ENCODE results near the gene NOTUM. TPM values are rescaled to one million over a fixed set of nuclear protein-coding genes. Genes with fewer than 3 reads are reported as not detected.
A peak's percentile ranks its signal among the peaks of the same experiment; 100 is the strongest.
"Not testable (repeated sequence)": the region's sequence is repeated elsewhere in the genome, so short reads cannot be mapped to it uniquely, and the experiment has no call there.

NOTUM gene
- total RNA-seq, 4 donors from 2014 or later, result 0.83 TPM; not detected in 3

DNA sequence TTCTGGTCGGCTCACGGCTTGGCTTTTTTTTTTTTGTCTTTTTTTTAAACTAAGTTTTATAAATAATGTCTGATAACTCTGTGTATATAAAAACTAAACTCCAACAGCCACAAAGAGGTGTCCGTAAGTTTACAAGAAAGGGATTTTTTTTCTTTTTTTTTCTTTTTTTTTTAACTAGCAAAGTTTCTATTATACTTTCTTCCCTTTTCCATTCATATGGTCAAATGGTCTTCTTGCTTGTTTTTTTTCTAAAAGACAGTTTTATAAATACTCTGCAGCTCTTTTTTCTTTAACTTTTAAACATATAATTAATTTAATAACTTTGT, 39.5 kb downstream of the NOTUM start:
- no peak for DNase-seq (ENCODE audit: extremely low spot score)
- Histone ChIP-seq H3K27me3 (no peaks in the 10 kb centered on the region), H3K36me3 (peaks cover 8 to 40% (median 36%) of the 10 kb centered on the region in 4 donors), H3K4me3 (no peak overlapping the region), H3K4me1 (peaks cover 55 to 94% (median 84%) of the 10 kb centered on the region in 4 donors), H3K27ac (replicated peaks in 1 of 4) (no peak overlapping the region), H3K9me3 (no peaks in the 10 kb centered on the region)
- TF ChIP-seq EP300 (IDR thresholded peaks at IDR 0.05) (no peak), POLR2A (IDR thresholded peaks at IDR 0.05; ENCODE audit: low read depth) (no peak), CTCF (IDR thresholded peaks at IDR 0.05) (no peak), POLR2AphosphoS5 (IDR thresholded peaks at IDR 0.05) (no peak)
- intact Hi-C loops (cut with DNase I), result no loop called here
- WGBS, result 79% methylated on average over 3 of the region's 3 CpGs

- H3K4me3 ChIP-seq, result no peak overlapping the region
- no peak for TF ChIP-seq POLR2AphosphoS5 (IDR thresholded peaks at IDR 0.05)
- no peak for TF ChIP-seq EP300 (IDR thresholded peaks at IDR 0.05)
- no peak for TF ChIP-seq POLR2A (IDR thresholded peaks at IDR 0.05; ENCODE audit: low read depth)
- TF ChIP-seq CTCF (IDR thresholded peaks at IDR 0.05), result no peak
- no peak for DNase-seq (ENCODE audit: extremely low spot score)
- no peak overlapping the region for H3K27ac ChIP-seq (replicated peaks in 1 of 4)
- intact Hi-C loops (cut with DNase I), result no loop called here
- peaks cover 50 to 95% (median 84%) of the 10 kb centered on the region in 4 donors for H3K4me1 ChIP-seq
- H3K27me3 ChIP-seq, result no peaks in the 10 kb centered on the region
- peaks cover 8 to 43% (median 37%) of the 10 kb centered on the region in 4 donors for H3K36me3 ChIP-seq
- 83% methylated on average over 31 of the region's 33 CpGs for WGBS
- H3K9me3 ChIP-seq, result no peaks in the 10 kb centered on the region
Measured at GRCh38 chr17:81920612-81921536, 40.1 kb downstream of the NOTUM start.

DNA sequence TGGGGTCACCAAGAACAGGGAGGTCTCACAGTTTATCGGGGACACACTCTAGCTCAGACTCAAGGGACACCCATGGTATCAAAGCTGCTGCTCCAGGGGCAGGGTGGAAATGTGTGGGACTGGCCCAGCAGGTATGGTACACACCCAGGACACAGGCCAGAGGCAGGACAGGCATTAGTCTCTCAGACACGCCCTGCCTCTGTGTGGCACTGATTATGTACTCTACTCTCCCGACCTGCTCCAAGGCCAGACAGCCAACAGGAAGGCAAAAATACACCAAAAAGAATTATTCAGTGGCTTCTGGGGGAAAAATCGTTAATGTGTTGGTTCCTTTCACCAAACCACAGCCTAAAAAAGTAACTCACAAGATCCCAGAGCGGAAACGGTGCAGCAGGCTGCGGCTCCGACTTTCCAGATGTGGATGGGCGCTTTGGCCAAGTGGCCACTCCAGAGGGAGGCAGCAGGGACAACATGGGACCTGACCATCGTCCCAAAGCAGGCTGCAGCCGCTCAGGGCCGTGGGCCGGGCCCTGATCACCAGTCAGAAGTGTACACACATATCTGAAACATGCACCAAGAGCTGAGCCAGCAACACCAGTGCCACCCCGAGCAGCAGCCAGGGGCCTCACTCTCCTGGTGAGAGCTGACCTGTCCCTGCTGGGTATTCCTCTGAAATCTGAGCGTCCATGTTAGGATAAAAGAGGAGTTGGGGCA, 42.0 kb downstream of the NOTUM start:
- DNase-seq (ENCODE audit: extremely low spot score), result no peak
- no peaks in the 10 kb centered on the region for H3K9me3 ChIP-seq
- peak overlapping the region in 3 of 4 donors; percentile 82 to 87 (median 86) for H3K27ac ChIP-seq (replicated peaks in 1 of 4)
- peaks cover 13 to 62% (median 53%) of the 10 kb centered on the region in 4 donors for H3K36me3 ChIP-seq
- intact Hi-C loops (cut with DNase I), result loop anchor here (5.0 kb wide), 1 partner anchor 57 kb away; the partner anchor contains the start of gene P4HB
- TF ChIP-seq POLR2AphosphoS5 (IDR thresholded peaks at IDR 0.05) (no peak), CTCF (IDR thresholded peaks at IDR 0.05) (no peak), EP300 (IDR thresholded peaks at IDR 0.05) (no peak), POLR2A (IDR thresholded peaks at IDR 0.05; ENCODE audit: low read depth) (no peak)
- no peak overlapping the region for H3K4me3 ChIP-seq
- H3K4me1 ChIP-seq, result peaks cover 31 to 83% (median 68%) of the 10 kb centered on the region in 4 donors
- WGBS, result 88% methylated on average over 13 of the region's 15 CpGs
- no peaks in the 10 kb centered on the region for H3K27me3 ChIP-seq

- Histone ChIP-seq H3K36me3 (peaks cover 20 to 69% (median 60%) of the 10 kb centered on the region in 4 donors), H3K27ac (replicated peaks in 1 of 4) (peak overlapping the region; percentile 69 to 87 (median 84)), H3K4me1 (peaks cover 24 to 76% (median 61%) of the 10 kb centered on the region in 4 donors), H3K4me3 (peak overlapping the region; percentile 82 to 100 (median 91))
- WGBS, result 36% methylated on average over 9 of the region's 9 CpGs
- H3K27me3 ChIP-seq; H3K9me3 ChIP-seq; DNase-seq (ENCODE audit: extremely low spot score): not testable (repeated sequence)
- intact Hi-C loops (cut with DNase I), result loop anchor here (5.0 kb wide), 1 partner anchor 56 kb away; the partner anchor contains the start of gene P4HB
Measured at GRCh38 chr17:81918333-81918669, 42.7 kb downstream of the NOTUM start.

Data from esophagus muscularis mucosa (tissue), 4 donors.